Uterus (tissue), 2 donors: ENCODE data around the gene ALG1.

Experiments used
- CTCF ChIP-seq, 4 experiments: fragments of 200-600 bp in 2 of 4; fragments of 450-650 bp in 2 of 4; sonication (generic) in 2 of 4; IDR thresholded peaks; one replicate each; pipeline ENCODE4 v1.5.1; 2016 to 2019; ENCODE audit warnings: antibody characterized with exemption in 4 of 4, mild to moderate bottlenecking in 2 of 4, moderate library complexity in 1 of 4
- POLR2A ChIP-seq, 2 donors: fragments of 450-650 bp; IDR thresholded peaks; one replicate each; pipeline ENCODE4 v1.6.1; 2016; ENCODE audit warnings: antibody characterized with exemption in 2 of 2, mild to moderate bottlenecking in 1 of 2, moderate library complexity in 1 of 2

GRCh38 chr16:5070431-5071186 lies 1.0 kb upstream of the ALG1 start:
- no peak for TF ChIP-seq POLR2A (IDR thresholded peaks at IDR 0.05)
- TF ChIP-seq CTCF (IDR thresholded peaks at IDR 0.05), result no peak
